ENCODE data around the gene MEGF8.

The MEGF8 gene

DNA sequence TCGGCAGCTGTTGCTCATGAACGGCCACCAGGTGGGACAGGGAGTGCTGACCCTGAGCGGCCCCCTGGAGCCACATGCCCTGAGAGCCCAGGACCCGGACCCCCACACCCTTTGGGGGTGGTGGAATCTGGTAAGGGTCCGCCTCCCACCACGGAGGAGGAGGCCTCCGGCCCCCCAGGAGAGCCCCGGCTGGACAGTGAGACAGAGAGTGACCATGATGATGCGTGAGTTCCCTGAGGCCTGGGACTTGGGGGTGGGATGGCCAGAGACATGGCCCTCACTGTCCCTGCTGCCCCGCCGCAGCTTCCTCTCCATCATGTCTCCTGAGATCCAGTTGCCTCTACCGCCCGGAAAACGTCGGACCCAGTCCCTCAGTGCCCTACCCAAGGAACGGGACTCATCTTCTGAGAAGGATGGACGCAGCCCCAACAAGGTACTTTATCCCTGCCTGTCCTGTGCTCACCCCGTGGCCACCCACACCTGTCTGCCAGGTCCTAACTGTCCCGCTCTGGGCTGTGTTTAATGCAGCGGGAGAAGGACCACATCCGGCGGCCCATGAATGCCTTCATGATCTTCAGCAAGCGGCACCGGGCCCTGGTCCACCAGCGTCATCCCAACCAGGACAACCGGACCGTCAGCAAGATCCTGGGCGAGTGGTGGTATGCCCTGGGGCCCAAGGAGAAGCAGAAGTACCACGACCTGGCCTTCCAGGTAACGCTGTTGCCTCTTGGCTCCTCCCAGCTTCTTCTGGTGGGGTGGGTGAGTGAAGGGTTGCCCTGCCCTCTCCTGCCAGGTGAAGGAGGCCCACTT lies 38.2 kb upstream of the MEGF8 start:
- DNase-seq, result no peak

DNA sequence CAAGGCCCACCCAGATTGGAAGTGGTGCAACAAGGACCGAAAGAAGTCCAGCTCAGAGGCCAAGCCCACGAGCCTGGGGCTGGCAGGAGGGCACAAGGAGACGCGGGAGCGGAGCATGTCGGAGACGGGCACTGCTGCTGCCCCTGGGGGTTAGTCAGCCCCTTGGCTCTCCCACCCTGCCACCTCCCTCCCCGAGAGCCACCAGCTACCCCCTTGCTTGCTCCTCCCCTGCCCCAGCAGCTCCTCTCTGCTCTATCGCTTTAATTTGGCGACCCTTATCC lies 37.7 kb upstream of the MEGF8 start:
- no peak for DNase-seq

DNA sequence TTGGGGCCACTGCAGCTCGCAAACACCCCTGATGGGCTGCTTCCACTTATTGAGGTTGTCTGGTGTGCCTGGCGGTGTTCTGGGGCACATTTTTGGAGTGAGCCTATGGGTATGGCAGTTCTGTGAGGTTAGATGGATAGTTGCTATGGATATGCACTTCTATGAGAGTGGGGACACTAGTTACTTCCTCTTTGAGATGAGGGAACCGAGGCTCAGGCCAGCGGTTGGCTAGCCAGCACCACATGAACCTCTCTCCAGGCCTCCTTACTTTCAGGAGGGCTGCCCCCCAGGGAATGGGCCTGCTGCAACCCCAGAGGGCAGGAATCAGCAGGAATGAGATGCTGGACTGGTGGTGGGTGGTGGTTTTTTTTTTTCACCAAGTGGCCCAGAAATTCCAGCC lies 37.0 kb upstream of the MEGF8 start:
- DNase-seq, result no peak

DNA sequence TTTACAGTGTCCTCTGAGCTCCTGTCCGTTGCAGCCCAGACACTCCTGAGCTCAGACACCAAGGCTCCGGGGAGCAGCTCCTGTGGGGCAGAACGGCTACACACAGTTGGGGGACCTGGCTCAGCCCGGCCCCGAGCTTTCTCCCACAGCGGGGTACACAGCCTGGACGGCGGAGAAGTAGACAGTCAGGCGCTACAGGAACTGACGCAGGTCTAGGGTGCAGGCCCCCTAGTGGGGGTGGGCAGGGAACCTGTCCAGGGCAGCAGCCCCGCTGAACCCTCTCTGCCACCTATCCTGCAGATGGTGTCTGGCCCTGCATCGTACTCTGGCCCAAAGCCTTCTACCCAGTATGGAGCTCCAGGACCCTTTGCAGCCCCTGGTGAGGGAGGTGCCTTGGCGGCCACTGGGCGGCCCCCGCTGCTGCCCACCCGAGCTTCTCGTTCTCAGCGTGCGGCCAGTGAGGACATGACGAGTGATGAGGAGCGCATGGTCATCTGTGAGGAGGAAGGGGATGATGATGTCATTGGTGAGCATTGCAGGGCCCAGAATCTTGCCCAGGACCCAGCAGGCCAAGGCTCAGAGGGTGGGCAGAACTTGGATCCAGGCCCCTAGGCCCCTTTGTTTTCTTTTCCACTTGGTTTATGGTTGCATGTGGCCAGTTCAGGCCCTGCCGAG lies 36.4 kb upstream of the MEGF8 start:
- no peak for DNase-seq

DNA sequence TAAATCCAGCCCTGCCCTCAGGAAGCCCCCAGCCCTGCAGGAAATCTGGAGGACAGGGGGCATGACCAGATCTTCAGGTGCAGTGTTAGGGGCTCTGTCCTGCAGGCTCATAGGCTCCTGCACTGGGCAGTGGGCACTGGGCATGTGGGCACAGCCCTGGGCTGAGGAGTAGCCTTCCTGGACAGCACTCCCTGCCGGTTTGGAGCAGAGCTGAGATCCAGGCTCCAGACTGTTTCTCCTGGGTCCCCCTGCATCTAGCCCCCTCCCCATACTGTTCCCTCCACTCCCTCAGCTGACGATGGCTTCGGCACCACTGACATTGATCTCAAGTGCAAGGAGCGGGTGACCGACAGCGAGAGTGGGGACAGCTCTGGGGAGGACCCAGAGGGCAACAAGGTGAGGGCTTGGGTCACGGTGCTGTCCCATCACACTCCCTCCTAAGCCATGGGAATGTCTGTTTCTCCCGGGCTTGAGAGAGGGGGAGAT lies 35.8 kb upstream of the MEGF8 start:
- DNase-seq, result no peak

DNA sequence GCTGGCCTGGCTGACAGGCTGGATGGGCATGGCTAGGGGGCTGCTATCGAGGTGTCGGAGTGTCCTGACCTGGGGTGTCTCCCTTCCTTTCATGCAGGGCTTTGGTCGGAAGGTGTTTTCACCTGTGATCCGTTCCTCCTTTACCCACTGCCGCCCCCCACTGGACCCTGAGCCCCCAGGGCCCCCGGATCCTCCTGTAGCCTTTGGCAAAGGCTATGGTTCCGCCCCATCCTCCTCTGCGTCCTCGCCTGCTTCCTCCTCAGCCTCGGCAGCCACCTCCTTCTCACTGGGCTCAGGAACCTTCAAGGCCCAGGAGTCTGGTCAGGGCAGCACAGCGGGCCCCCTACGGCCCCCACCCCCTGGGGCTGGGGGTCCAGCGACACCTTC lies 35.3 kb upstream of the MEGF8 start:
- DNase-seq, result no peak

DNA sequence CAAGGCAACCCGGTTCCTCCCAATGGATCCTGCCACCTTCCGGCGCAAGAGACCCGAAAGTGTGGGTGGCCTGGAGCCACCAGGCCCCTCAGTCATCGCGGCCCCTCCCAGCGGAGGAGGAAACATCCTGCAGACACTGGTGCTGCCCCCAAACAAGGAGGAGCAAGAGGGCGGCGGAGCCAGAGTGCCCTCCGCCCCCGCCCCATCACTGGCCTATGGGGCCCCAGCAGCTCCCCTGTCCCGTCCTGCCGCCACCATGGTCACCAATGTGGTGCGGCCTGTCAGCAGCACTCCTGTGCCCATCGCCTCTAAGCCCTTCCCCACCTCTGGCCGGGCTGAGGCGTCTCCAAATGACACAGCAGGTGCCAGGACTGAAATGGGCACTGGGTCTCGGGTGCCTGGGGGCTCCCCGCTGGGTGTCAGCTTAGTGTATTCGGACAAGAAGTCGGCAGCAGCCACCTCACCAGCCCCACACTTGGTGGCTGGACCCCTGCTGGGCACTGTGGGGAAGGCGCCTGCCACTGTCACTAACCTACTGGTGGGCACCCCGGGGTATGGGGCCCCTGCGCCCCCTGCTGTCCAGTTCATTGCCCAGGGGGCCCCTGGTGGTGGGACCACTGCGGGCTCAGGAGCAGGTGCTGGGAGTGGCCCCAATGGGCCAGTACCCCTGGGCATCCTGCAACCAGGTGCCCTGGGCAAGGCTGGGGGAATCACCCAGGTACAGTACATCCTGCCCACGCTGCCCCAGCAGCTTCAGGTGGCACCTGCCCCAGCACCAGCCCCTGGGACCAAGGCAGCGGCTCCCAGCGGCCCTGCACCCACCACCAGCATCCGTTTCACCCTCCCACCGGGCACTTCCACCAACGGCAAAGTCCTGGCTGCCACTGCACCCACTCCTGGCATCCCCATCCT lies 34.7 kb upstream of the MEGF8 start:
- DNase-seq, result peak; percentile 63

DNA sequence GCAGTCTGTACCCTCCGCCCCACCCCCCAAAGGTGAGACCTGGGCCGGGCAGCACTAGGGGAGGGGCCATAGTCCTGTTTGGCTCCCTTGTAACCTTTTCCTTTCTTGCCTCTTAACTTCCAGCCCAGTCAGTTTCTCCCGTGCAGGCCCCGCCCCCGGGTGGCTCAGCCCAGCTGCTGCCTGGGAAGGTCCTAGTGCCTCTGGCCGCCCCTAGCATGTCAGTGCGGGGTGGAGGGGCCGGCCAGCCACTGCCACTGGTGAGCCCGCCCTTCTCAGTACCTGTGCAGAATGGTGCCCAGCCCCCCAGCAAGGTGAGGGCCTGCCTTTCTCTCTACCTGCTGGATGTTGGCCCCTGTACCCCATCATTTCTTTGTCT lies 34.0 kb upstream of the MEGF8 start:
- no peak for DNase-seq

DNA sequence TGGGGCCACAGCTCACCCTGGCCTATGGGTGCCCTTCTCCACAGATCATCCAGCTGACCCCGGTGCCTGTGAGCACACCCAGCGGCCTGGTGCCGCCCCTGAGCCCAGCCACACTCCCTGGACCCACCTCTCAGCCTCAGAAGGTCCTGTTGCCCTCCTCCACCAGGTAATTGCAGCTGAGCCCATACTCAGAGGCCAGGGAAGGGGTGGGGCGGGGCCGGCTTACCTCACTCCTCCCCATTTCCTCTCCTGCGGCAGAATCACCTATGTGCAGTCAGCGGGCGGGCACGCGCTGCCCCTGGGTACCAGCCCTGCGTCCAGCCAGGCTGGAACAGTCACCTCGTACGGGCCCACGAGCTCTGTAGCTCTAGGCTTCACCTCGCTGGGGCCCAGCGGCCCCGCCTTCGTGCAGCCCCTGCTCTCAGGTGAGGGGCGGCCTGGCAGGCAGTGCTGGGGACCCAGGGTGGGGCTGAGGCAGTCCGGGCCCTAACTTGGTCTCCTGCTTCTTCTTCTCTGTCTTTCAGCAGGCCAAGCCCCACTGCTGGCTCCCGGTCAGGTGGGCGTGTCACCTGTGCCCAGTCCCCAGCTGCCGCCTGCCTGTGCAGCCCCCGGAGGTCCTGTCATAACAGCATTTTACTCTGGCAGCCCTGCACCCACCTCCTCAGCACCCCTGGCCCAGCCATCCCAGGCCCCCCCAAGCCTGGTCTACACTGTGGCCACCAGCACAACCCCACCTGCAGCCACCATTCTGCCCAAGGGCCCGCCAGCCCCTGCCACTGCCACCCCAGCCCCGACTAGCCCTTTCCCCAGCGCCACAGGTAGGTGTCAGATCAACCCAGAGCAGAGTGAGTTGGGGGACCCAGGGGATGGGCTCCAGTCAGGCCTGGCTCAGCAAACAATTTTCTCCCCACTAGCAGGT lies 33.1 kb upstream of the MEGF8 start:
- no peak for DNase-seq

DNA sequence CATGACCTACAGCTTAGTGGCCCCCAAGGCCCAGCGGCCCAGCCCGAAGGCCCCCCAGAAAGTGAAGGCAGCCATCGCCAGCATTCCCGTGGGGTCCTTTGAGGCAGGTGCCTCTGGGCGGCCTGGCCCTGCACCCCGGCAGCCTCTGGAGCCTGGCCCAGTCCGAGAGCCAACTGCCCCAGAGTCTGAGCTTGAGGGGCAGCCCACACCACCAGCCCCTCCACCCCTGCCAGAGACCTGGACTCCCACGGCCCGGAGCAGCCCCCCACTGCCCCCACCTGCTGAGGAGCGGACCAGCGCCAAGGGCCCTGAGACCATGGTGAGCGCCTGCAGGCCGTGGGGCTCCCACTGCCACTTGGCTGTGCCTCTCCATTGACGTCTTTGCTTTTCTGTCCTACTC lies 32.5 kb upstream of the MEGF8 start:
- DNase-seq, result no peak

DNA sequence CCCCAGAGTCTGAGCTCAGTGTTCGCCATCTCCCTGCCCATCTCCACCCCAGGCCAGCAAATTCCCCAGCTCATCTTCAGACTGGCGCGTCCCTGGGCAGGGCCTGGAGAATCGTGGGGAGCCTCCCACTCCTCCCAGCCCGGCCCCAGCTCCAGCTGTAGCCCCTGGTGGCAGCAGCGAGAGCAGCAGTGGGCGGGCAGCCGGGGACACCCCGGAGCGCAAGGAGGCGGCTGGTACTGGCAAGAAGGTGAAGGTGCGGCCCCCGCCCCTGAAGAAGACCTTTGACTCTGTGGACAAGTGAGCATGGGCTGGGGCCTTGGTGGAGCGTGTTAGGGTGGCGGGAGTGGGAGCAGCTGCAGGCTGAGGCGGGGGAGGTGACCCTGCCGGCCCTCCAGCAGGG lies 31.9 kb upstream of the MEGF8 start:
- no peak for DNase-seq

DNA sequence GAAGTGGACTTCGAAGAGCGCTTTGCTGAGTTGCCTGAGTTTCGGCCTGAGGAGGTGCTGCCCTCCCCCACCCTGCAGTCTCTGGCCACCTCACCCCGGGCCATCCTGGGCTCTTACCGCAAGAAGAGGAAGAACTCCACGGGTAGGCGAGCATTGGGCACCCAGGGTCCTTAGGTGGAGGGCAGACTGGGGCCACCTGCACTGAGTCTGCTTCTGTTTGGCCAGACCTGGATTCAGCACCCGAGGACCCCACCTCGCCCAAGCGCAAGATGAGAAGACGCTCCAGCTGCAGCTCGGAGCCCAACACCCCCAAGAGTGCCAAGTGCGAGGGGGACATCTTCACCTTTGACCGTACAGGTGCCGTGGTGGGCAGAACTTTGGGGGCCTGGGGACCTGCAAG lies 31.5 kb upstream of the MEGF8 start:
- DNase-seq, result no peak

DNA sequence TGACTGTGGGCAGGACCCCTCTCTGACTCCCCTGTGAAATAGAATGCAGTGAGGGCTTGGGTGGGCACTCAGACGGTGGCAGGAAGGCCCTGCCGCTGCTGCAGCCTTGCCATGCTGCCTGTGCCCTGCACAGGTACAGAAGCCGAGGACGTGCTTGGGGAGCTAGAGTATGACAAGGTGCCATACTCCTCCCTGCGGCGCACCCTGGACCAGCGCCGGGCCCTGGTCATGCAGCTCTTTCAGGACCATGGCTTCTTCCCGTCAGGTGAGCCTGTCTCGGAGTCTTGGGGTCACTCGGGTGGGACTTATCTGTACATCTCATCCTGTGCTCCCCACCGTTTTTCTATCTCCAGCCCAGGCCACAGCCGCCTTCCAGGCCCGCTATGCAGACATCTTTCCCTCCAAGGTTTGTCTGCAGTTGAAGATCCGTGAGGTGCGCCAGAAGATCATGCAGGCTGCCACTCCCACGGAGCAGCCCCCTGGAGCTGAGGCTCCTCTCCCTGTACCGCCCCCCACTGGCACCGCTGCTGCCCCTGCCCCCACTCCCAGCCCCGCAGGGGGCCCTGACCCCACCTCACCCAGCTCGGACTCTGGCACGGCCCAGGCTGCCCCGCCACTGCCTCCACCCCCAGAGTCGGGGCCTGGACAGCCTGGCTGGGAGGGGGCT lies 30.8 kb upstream of the MEGF8 start:
- no peak for DNase-seq

DNA sequence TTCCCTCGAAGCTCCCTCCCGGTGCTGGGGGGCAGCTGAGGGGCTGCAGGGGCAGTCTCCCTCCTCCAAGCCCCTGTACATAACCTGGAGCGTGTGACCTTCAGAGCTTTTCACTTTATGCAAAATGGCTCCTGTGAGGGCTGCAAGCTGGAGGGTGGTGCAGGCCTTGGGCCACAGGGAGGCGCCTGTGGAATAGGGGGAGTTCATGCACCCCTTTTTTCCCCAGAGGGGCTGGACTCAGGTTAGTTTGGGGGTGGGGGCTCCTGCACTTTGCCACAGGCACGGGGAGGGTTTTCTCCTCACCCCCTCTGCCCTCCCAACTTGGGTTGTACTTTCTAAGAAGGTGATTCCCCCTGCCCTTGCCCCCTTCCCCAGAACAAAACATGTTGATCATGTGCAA lies 30.1 kb upstream of the MEGF8 start:
- no peak for DNase-seq

DNA sequence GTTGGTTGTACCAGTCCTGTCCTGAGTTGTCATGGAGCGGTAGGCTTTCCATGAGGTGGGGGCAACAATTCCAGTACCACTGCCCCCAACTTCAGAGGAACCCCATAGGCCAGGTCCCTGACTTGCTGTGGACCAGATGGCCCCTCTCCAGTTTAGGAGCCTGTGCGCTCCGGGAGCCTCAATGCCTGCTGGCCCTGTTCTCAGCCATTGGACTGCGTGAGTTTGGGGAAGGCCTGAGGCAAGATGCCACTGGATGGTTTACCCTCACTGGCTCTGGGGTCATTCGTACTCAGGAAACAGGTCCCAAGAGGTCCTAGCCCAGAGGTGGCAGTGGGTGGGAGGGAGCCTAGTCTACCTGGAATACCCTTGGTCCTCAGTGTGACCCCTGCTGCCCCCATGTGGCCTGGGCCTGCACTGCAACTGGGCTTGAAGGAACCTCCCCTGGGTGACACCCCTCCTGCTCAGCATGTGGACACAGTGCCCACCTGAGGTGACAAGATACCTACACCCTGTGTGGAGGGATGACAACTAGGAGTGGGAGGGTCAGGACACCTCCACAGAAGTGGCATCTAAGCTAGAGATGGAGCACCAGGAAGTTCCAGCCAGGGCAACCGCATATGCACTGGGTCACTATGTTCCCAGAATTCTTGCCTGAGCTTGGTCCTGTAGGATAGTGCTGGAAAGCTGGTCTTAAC lies 29.5 kb upstream of the MEGF8 start:
- peak; percentile 91 for DNase-seq

DNA sequence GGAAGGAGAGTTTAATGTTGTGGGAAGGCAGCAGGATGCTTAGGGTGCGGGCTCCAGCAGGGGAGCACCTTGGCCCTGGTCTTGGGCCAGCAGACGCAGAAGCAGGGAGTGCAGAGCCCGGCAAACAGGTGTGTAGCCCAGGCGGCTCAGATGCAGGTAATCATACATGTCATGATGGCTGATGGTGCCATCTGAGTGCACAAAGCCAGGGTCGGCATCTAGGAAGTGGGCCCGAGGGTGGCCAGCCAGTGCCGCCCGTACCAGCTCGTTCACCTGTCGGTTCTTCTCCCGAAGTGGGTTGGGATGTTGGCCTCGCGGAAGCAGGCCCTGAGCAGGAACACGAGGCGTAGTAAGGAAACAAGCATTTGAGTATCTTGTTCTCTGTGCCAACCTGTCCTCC lies 28.4 kb upstream of the MEGF8 start:
- DNase-seq, result no peak

DNA sequence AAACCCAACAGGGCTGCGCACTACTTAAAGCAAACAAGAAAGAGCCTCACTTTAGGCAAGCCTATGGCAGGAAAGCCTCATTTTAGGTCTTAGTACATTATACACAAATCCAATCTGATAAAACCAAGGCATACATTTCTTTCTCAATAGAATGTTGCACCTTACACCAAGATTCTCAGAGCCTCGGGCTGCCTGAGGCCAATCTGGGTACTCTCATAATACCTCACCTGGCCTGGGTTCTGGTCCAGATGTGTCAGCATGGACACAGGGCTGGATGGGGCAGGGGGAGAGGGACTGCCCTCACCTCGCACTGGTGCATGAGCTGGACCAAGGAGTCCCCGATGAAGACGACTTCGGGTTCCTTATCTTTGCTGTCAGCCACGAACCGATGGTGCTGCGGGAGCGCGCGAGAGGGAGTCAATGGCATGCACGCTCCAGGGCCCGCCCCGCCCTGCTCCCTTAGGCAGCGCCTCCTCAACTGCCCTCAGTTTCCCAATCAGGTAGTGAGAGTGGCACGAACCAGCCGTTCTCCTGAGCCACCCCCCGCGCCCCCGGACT lies 23.7 kb upstream of the MEGF8 start, which contains the start of gene PRR19:
Gene PRR19 (plus strand): TSS at position 487 of the 558 bp plus-strand sequence. CDS start 7,453 bp downstream, outside the sequence.
- no peak for DNase-seq

DNA sequence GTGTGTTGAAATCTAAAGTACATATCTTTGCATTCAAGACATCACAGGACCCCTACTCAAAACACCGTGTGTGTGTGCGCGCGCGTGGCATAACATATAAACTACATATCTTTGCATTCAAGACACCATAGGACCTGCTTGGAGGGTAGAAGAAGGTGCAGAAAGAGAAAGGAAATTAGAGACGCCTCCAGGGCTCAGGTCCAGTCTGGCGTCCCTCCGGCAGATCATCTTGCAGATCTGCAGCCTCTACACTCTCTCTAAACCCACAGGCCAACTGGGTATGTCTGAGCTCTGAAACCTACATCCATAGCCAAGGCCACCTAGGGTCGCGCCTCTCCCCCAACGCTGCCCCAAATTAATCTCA lies 22.4 kb upstream of the MEGF8 start:
- DNase-seq, result no peak

DNA sequence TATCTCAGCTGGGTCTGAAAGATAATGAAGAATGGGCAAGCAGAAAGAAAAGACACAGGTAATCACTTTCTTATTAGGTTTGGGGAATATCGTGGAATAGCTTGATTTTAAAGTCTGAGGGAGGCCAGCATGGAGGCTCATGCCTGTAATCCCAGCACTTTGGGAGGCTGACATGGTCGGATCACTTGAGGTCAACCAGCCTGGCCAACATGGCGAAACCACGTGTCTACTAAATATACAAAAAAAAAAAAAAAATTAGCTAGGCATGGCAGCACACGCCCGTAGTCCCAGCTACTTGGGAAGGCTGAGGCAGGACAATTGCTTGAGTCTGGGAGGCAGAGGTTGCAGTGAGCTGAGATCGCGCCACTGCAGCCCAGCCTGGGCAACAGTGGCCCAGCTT lies 21.6 kb upstream of the MEGF8 start:
- no peak for DNase-seq

DNA sequence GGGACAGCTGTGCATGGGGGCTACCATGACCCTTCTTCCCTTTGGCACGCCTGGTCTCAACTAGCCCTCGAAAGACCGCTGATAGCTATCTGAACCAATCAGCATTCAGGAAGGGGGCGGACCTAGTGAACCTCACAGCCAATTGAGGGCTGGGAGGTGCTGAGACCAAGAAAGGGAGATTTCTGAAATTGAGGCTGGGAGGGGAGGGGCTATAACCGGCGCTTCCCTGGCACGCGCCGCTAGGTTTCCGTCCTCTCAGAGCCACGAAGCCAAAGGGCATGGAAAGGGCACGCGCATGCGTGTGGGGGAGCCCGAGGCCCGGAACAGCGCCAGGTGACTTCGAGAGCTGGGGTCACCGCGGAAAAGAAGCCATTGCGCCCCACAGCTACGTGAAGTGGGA lies 18.8 kb upstream of the MEGF8 start:
- DNase-seq, result no peak

DNA sequence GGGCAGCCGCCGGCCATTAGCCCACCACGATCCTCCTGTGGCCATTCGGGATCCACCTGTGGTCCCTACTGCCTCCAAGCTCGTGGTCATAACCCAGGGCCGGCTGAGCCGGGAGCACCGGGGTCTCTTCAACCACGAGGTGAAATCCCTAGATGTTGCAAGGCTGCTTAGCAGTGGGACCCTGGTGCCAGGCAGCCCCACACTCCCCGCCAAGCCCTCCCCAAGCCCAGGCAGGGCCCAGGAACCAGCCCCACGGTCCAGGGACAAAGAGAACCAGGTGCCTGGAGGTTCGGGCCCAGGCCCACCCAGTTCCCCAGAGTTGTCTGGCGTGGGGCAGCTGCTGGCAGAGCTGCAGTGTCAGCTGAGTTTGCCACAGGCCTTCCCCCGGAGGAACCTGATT lies 15.7 kb upstream of the MEGF8 start:
- DNase-seq, result no peak
